ENCODE measurements around the gene CLCA2.

CLCA2 gene

DNA sequence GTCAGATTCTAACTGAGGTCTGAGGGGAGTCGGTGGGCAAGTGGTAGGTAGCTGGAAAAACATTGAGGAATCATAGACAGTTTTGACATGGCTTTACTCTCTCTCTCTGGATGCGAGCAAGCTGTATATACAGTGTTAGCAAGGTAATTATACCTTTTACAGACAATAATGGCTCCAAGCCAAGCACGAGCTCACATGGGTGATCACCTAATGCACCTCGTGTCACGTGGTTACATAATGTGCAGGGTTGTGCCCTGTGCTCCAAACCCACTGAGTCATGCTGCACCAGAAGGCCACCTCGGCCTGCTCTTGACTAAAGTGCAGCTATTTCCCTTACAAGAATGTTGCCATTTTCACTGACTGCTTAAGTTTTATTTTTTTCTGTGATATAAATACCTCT is 7.6 kb upstream of the CLCA2 start:
- Histone ChIP-seq H3K4me1 (peaks cover 0 to 29% (median 2%) of the 10 kb centered on the region in 10 experiments; a peak in 9 of 20 replicates), H3K27me3 (no peaks in the 10 kb centered on the region), H3K4me3 (no peak overlapping the region), H4K20me1 (no peaks in the 10 kb centered on the region), H3K36me3 (no peaks in the 10 kb centered on the region), H3K9me3 (replicated peaks in 1 of 11) (no peaks in the 10 kb centered on the region), H3K4me2 (no peak overlapping the region), H3K27ac (no peak overlapping the region), H3K9ac (no peak overlapping the region)
- no peak for TF ChIP-seq Cebpa-rat (IDR thresholded peaks at IDR 0.05)

DNA sequence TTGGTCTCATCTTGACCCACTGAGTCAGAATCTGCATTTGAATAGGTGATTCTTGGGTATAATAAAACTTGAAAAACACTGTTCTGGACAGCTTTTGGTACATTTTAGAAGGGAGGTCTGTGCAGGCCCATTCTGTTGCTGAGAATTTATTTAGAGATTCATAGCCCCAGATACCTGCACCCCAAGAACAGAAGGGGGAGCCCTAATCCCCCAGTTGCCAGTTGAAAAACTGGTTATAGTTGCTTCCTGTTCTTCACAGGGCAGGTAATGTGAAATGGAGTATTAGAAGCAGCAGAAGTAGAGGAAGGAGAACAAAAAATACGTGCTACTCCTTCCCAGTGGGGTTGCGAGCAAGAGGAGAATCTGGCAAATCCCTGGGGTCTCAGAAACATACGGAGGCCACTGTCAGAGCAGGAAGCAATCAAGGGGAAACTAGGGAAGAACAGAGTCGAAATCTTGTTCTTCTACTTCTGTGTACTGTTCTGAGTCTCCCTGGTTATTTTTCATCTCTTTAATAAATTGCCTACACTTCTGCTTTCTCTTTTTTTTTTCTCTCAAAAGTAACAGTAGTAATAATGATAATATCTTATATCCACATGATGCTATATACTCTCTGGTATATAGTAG is 4.6 kb upstream of the CLCA2 start:
- no peak overlapping the region for H3K4me3 ChIP-seq

DNA sequence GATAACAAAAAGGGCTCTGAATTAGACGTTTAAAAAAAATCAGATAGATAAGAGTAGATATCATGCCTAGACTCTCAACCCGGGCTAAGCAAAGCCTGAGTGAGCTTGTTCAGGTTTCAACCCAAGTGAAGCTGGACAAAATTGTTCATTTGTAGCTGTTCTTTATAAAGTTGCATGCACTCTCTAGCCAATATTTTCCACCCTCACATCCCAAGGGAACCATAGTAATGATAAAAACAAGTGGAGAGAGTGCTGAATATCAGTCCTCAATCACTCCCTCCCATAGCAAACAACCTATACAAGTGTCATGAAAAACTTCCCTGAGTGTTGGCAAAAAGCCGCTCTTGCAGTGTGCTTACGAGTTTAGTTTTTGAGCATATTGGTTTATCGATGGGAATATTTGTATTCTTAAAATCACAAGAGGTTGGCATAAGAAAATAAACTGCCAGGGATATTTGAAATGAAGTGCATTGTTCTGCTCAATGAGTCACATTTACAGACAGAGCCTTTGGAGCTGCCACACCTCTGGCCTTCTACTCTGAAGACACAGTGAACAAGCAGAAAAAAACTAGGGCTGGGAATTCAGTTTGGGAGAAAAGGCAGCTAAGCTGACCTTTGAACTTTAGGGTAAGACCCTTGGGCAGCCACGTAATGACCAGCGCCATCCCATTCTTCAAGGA is 2.2 kb upstream of the CLCA2 start:
- Histone ChIP-seq H3K27ac (no peak overlapping the region), H3K9ac (no peak overlapping the region), H3K4me1 (peaks cover 0 to 67% (median 2%) of the 10 kb centered on the region in 10 experiments; a peak in 9 of 20 replicates), H3K4me3 (no peak overlapping the region), H3K36me3 (no peaks in the 10 kb centered on the region), H3K4me2 (peak overlapping the region in 3 of 11 experiments; percentile 1 to 2 (median 1); a peak in 3 of 22 replicates), H3K9me3 (replicated peaks in 1 of 11) (no peaks in the 10 kb centered on the region), H4K20me1 (no peaks in the 10 kb centered on the region), H3K27me3 (no peaks in the 10 kb centered on the region)
- TF ChIP-seq Cebpa-rat (IDR thresholded peaks at IDR 0.05): no peak

More for the DNA sequence above, 4.6 kb upstream of the CLCA2 start:
- H3K4me2 ChIP-seq: peak overlapping the region in 6 of 11 experiments; percentile 2 to 62 (median 42); a peak in 8 of 22 replicates
- H3K27ac ChIP-seq: no peak overlapping the region
- no peaks in the 10 kb centered on the region for H3K9me3 ChIP-seq (replicated peaks in 1 of 11)
- H3K4me1 ChIP-seq: peaks cover 0 to 53% (median 2%) of the 10 kb centered on the region in 10 experiments; a peak in 9 of 20 replicates
- no peak overlapping the region; a peak in 1 of 22 replicates for H3K9ac ChIP-seq
- no peaks in the 10 kb centered on the region for H3K36me3 ChIP-seq
- no peak for TF ChIP-seq Cebpa-rat (IDR thresholded peaks at IDR 0.05)
- no peaks in the 10 kb centered on the region for H4K20me1 ChIP-seq
- H3K27me3 ChIP-seq: no peaks in the 10 kb centered on the region

DNA sequence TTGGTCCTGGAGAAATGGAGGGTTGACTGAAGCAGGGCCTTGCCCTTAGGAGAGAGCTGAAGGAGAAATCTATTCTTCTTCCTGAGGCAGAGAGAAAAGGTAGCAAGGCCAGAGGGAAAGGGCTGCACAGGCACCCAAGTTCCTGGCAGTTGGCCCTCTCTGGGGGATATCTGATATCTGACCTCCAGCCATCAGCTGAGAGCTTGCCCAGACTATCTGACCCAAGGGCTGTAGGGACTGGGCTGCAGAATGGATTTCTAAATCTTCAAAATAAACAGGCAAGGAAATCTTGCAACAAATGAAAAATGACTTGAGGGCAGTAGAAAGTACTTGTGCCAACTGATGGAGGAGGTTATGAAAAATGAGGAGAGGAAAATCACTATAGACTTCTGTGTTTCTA is 498 bp upstream of the CLCA2 start:
- Histone ChIP-seq H3K4me3 (no peak overlapping the region), H3K4me1 (peaks cover 0 to 84% (median 6%) of the 10 kb centered on the region in 10 experiments; a peak in 14 of 20 replicates), H3K27me3 (no peaks in the 10 kb centered on the region), H4K20me1 (no peaks in the 10 kb centered on the region), H3K4me2 (peak overlapping the region in 3 of 11 experiments; percentile 25 to 57 (median 46); a peak in 6 of 22 replicates), H3K36me3 (no peaks in the 10 kb centered on the region), H3K9ac (no peak overlapping the region), H3K9me3 (replicated peaks in 1 of 11) (no peaks in the 10 kb centered on the region; a peak in 1 of 22 replicates), H3K27ac (no peak overlapping the region)
- TF ChIP-seq Cebpa-rat (IDR thresholded peaks at IDR 0.05): no peak

DNA sequence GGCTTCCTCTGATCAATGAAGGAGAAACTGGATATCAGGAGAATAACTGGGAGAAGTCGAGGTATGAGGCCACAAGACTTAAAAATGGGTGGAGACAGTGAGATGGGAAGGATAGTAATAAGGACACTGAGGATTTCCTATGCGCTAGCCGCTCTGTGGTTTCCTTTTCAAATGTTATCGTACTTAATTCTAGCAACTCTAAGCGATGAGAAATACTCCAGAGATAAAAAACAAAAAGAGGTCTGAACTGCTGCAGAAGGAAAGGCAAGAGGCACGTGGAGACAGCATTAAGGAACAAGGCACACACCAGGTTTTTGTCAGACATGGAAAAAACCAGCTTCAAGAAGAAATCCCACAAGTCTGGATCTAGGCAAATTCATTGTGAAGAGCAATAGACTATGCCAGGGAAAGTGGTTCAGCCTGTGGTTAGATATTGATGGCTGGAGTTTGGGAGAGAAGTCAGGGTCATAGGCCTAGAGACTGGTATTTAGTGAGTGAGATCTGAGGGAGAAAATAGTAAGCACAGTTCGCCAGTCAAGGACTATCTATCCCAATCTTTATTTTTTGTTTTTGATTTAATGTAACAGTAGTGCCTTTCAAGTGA is 5.3 kb downstream of the CLCA2 start:
- TF ChIP-seq Cebpa-rat (IDR thresholded peaks at IDR 0.05): no peak
- Histone ChIP-seq H3K4me1 (peaks cover 18 to 84% (median 45%) of the 10 kb centered on the region in 10 experiments), H3K4me3 (peak overlapping the region in 2 of 10 experiments; percentile 2 to 11; a peak in 3 of 20 replicates), H3K27ac (peak overlapping the region; percentile 10 to 95 (median 89)), H3K36me3 (no peaks in the 10 kb centered on the region), H4K20me1 (no peaks in the 10 kb centered on the region), H3K9me3 (replicated peaks in 1 of 11) (no peaks in the 10 kb centered on the region; a peak in 1 of 22 replicates), H3K27me3 (no peaks in the 10 kb centered on the region), H3K9ac (peak overlapping the region in 9 of 11 experiments; percentile 18 to 82 (median 75); a peak in 16 of 22 replicates), H3K4me2 (peak overlapping the region; percentile 28 to 89 (median 76))

DNA sequence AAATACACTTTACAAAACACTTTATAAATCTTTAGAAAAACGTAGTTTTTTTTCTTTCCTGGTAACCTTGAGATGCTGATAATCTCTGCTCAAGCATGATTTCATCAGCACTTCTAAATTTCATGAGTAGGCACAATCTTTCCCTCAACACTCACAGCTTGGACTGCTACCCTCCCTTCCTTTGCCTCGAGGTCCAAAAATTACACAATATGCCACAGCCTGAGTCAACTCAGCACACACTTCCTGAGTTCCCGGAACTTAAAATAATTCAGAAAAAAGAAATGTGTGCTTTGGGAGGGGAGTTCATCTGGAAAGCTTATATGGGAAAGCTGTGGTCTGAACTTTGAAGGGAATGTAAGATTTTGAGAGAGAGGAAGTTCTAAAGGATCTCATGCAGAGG is 5.9 kb downstream of the CLCA2 start:
- peak; percentile 75 to 98 (median 92) for TF ChIP-seq Cebpa-rat (IDR thresholded peaks at IDR 0.05)
- Histone ChIP-seq H3K4me1 (peaks cover 18 to 89% (median 51%) of the 10 kb centered on the region in 10 experiments), H3K9ac (peak overlapping the region in 10 of 11 experiments; percentile 5 to 82 (median 74); a peak in 18 of 22 replicates), H3K27me3 (no peaks in the 10 kb centered on the region), H3K36me3 (no peaks in the 10 kb centered on the region), H3K4me2 (peak overlapping the region; percentile 28 to 89 (median 76)), H3K27ac (peak overlapping the region; percentile 10 to 95 (median 89); a peak in 21 of 22 replicates), H3K4me3 (peak overlapping the region in 7 of 10 experiments; percentile 1 to 31 (median 18); a peak in 5 of 20 replicates), H3K9me3 (replicated peaks in 1 of 11) (no peaks in the 10 kb centered on the region; a peak in 1 of 22 replicates), H4K20me1 (no peaks in the 10 kb centered on the region)

DNA sequence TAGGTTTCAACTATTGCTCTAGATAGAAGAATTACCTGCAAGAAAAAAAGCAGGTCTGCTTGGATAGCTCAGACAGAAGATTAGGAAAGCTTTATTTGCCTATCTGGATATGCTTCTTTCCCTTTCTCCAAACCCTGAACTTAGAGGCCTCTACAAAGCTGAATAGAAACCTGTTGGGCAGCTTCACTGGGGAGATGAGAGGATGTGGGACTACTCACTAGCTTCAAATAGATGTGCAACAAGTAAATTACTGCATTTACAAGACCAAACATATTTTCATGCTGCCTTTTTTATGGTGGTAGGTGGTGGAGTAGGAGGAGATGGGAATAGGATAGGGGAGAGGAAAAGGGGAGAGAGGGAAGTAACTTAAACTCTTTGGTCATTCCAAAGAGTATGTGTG is 6.4 kb downstream of the CLCA2 start:
- H3K4me3 ChIP-seq: peak overlapping the region in 7 of 10 experiments; percentile 1 to 31 (median 18); a peak in 7 of 20 replicates
- H3K27ac ChIP-seq: peak overlapping the region; percentile 10 to 95 (median 89); a peak in 20 of 22 replicates
- peak overlapping the region in 10 of 11 experiments; percentile 5 to 82 (median 72); a peak in 18 of 22 replicates for H3K9ac ChIP-seq
- TF ChIP-seq Cebpa-rat (IDR thresholded peaks at IDR 0.05): no peak
- H4K20me1 ChIP-seq: no peaks in the 10 kb centered on the region
- no peaks in the 10 kb centered on the region; a peak in 1 of 22 replicates for H3K9me3 ChIP-seq (replicated peaks in 1 of 11)
- no peaks in the 10 kb centered on the region for H3K36me3 ChIP-seq
- peak overlapping the region; percentile 28 to 89 (median 75) for H3K4me2 ChIP-seq
- no peaks in the 10 kb centered on the region for H3K27me3 ChIP-seq
- H3K4me1 ChIP-seq: peaks cover 18 to 94% (median 56%) of the 10 kb centered on the region in 10 experiments

DNA sequence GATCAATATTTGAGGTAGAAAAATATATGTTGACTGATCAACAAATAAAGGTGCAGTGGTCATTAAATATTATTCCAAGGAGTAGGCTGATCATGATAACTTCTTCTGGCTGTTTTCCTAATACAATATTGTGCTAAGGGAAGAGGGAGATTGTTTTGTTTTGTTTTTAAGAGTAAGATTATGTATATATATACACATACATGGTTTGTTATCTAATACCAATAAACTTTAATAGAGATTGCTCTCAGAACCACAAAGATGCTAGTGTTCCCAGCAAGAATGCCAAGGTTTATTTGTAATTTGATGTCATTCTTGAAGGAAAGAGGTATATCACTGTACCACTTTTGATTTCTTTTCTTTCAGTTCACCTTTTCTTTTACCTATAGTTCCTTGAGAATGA is 10.1 kb downstream of the CLCA2 start:
- Histone ChIP-seq H3K4me3 (no peak overlapping the region), H4K20me1 (no peaks in the 10 kb centered on the region), H3K9ac (no peak overlapping the region), H3K4me1 (peaks cover 25 to 75% (median 63%) of the 10 kb centered on the region in 10 experiments), H3K36me3 (no peaks in the 10 kb centered on the region), H3K9me3 (replicated peaks in 1 of 11) (0 out of 22 replicates have a peak, but pooled peaks cover 0 to 4% (median 0%) of the 10 kb centered on the region in 11 experiments), H3K27ac (no peak overlapping the region), H3K27me3 (no peaks in the 10 kb centered on the region), H3K4me2 (peak overlapping the region in 6 of 11 experiments; percentile 11 to 89 (median 62); a peak in 8 of 22 replicates)
- TF ChIP-seq Cebpa-rat (IDR thresholded peaks at IDR 0.05): no peak

All from BLaER1 treated with 17β-estradiol and CSF1 and Interleukin-3, amounts not matched to agents 10 nM and 100 nM (cell line).